Measurements from ENCODE around the gene KCTD20.
"Not testable (repeated sequence)": the region's sequence is repeated elsewhere in the genome, so short reads cannot be mapped to it uniquely, and the experiment has no call there.

The KCTD20 gene

GRCh38 chr6:36443471-36444428 lies 950 bp downstream of the KCTD20 start:
- peak in 2 of 56 donors; percentile 36 to 52 for DNase-seq

GRCh38 chr6:36444470-36444869 lies 1.7 kb downstream of the KCTD20 start:
- no peak for DNase-seq

- DNase-seq, result no peak
These were observed 2.8 kb downstream of the KCTD20 start for GRCh38 chr6:36445621-36446020.

- DNase-seq, result not testable (repeated sequence)
These were observed 6.4 kb downstream of the KCTD20 start for GRCh38 chr6:36449173-36449572.

GRCh38 chr6:36452897-36453296 lies 10.1 kb downstream of the KCTD20 start:
- not testable (repeated sequence) for DNase-seq

GRCh38 chr6:36455486-36456027 lies 12.8 kb downstream of the KCTD20 start:
- DNase-seq, result no peak

GRCh38 chr6:36459501-36459900 lies 16.7 kb downstream of the KCTD20 start:
- DNase-seq, result no peak

- DNase-seq, result no peak
These were observed 18.1 kb downstream of the KCTD20 start for GRCh38 chr6:36460916-36461315.

GRCh38 chr6:36461646-36462045 lies 18.8 kb downstream of the KCTD20 start:
- DNase-seq, result no peak

- DNase-seq, result no peak
These were observed 20.9 kb downstream of the KCTD20 start for GRCh38 chr6:36463676-36464075.

GRCh38 chr6:36464233-36464632 lies 21.4 kb downstream of the KCTD20 start:
- no peak for DNase-seq

GRCh38 chr6:36467625-36468024 lies 24.8 kb downstream of the KCTD20 start:
- no peak for DNase-seq

- DNase-seq, result no peak
These were observed 26.4 kb downstream of the KCTD20 start for GRCh38 chr6:36469148-36469661.

GRCh38 chr6:36469946-36470345 lies 27.1 kb downstream of the KCTD20 start:
- DNase-seq, result no peak

GRCh38 chr6:36478051-36478526 lies 35.3 kb downstream of the KCTD20 start:
- no peak for DNase-seq

GRCh38 chr6:36479256-36479655 lies 36.5 kb downstream of the KCTD20 start:
- no peak for DNase-seq

- DNase-seq, result not testable (repeated sequence)
These were observed 40.5 kb downstream of the KCTD20 start for GRCh38 chr6:36483326-36483725.

GRCh38 chr6:36484736-36485135 lies 41.9 kb downstream of the KCTD20 start:
- no peak for DNase-seq

- no peak for DNase-seq
These were observed 44.9 kb downstream of the KCTD20 start for GRCh38 chr6:36487698-36488097.

- DNase-seq, result no peak
These were observed 45.4 kb downstream of the KCTD20 start for GRCh38 chr6:36488221-36488620.

GRCh38 chr6:36489426-36489825 lies 46.6 kb downstream of the KCTD20 start:
- no peak for DNase-seq

GRCh38 chr6:36491378-36491965 lies 48.7 kb downstream of the KCTD20 start:
- no peak for DNase-seq
